HPDE6-E6E7 (cell line): Measurements from ENCODE around the gene AP4B1.
"Not testable (repeated sequence)": the region's sequence is repeated elsewhere in the genome, so short reads cannot be mapped to it uniquely, and the experiment has no call there.

Source experiments
- DNase-seq: peaks from one replicate; pipeline ENCODE4 v3.0.0; 2011; ENCODE audit warnings: missing footprints; ENCODE audit errors: extremely low spot score

AP4B1 gene

DNA sequence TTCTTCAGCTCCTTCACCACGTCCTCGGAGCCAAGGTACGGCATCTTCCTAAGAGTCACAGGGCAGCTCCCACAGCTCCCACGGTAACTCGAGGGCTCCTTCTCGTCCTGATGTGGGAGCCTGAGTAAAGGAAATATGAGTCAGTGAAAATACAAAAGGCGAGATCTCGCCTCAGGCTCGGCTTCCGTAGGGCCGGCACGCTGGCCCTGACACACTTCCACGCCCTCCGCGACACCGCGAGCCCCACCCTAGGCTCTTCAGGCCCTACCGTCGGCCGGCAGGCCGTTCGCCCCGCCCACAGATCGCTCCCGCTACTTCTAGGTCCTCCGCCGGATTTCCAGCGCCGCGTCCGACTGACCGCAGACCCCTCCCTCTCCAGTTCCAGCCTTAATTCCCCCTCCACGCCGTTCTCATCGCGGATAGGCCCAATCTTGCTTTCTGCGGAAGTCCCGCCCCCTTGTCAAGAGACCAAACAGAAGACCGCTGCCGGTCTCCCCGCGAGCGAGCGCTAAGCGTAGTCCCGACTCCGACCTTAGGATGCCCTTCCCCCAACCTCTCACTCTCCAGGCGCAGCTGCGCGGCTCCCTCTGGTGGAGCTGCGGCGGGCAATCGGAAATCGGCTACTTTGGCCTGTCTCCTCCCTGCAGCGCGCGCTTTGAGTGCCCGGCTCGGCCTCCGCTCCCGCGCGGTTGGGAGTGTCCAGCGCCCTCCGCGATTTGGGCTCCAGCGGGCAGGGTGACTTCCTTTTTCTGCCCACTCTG lies at the start of gene AP4B1, which contains the start of gene DCLRE1B:
Gene AP4B1, minus strand, starts transcription at position 126 of the 761 bp plus-strand sequence. Its CDS starts 82 bp downstream, at position 44.
Gene DCLRE1B, plus strand, starts transcription at position 653 of the 761 bp plus-strand sequence. CDS start 261 bp downstream, outside the sequence.
- DNase-seq = peak; percentile 98

DNA sequence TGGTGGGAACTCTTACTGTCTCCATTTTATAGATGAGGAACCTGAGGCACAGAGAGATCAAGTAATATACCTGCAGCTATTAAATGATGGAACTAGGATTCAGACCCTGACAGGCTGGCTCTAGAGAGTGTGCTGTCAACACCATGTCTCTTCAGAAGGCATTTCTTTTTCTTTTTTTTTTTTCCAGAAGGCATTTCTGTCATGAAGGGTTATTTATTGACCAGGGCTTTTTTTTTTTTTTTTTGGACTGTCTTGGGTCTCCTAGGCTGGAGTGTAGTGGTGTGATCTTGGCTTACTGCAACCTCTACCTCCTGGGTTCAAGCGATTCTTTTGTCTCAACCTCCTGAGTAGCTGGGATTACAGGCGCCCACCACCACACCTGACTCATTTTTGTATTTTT lies 47.1 kb upstream of the AP4B1 start:
- no peak for DNase-seq

DNA sequence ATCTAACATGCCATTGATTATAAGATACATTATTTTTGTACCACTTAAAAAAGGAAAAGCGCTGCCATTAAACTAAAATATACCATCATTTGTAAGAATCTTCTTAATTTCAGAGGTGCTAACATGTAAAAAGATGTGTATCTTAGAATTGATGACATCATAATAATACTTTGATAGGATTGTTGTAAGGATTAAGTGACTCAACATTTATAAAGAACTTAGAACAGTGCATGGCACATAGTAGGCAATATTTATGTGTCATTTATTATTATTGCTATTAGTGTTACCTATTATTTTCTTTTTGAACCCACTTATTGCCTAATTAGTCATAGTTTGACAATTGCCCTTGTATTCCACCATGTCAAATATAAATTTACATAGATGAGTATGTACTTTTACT lies 46.3 kb upstream of the AP4B1 start:
- DNase-seq = no peak

DNA sequence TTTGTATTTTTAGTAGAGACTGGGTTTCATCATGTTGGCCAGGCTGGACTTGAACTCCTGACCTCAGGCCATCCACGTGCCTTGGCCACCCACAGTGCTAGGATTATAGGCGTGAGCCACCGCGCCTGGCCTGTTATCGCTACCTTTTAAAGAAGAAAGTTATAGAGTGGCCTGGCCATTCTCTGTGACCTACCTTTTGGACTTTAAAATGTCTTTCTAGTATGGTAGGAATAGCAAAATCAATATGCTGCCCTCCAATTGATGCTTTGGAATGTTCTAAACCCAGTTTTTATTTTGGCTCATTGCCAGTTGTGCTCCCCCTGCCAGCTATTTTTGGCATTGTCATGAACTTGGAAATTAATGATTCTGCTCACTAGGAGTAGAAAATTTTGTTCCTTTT lies 44.4 kb upstream of the AP4B1 start:
- DNase-seq = no peak

DNA sequence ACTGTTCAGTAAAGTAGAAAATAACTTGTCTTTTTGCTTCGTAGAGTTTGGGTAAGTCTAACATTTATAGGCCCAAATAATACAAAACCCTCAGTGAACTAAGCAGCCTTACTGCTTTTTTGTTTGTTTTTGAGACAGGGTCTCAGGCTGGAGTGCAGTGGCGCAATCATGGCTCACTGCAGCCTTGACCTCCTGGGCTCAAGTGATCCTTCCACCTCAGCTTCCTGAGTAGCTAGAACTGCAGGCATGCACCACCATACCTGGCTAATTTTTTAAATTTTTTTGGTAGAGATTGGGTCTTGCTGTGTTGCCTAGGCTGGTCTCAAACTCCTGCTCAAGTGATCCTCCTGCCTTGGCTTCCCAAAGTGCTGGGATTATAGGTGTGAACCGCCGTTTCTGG lies 43.6 kb upstream of the AP4B1 start:
- DNase-seq = not testable (repeated sequence)

DNA sequence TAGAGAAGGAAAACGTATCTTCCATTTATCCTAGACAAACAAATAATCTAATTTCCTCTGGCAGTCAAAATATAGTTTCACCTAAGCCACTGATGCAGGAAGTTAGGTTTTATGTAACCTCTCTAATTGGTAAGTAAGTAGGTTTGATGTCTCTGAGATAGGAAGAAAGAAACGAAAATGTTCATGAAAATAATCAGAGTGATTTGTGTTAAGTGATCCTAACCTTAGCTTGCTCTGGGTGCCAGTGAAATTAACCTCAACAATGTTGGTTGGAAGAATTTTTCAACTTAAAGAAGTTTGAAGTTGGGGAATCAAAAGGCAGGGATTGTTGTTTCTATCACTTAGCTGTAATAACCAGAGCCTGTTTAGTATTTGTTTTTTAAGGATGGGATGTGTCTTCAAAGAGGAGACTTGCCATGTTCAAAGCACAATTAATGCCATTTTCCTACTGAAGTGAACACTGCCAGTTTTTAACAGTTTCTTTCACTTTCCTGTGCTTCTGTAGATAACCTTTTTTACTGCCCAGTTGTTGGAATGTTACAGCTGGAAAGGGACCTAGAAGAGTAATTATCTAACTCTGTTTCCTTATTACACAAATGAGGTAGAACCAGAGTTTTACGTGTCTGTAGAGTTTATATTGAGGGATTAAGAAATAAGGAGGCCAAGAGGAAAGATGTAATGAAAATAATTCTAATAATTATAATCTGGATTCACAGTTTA lies 42.9 kb upstream of the AP4B1 start:
- no peak for DNase-seq

DNA sequence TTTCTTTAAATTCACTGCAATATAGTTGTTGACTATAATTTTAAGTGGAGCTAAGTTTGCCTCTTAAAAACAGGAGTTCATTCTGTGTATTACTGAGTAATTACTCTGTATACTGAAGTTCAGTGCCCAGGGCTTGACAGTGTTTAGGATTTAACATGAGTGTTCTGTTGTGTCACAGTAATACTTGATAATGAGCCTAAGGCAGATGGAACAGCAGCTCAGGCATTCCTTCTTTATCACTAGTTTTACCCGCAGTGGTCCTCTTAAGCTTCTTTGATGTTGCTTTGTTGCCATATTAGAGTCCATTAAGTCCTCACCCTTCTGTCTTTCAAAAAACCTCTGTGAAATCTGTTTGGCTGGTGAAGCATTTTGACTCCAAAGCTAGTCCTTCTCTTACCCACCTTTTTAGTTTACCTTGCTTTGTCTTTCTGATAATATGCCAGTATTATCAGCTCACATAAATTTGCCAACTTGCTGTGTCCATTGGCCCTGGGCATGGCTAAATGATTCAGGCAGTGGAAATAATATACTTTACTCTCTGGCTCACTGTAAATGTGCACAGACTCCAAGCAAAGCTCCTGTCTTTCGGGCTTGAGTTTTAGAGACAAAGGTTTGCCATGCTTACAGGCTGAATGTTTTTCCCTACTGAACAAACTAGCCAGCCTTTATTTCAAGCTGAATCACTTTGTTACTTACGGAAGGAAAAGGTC lies 42.2 kb upstream of the AP4B1 start:
- DNase-seq = no peak

DNA sequence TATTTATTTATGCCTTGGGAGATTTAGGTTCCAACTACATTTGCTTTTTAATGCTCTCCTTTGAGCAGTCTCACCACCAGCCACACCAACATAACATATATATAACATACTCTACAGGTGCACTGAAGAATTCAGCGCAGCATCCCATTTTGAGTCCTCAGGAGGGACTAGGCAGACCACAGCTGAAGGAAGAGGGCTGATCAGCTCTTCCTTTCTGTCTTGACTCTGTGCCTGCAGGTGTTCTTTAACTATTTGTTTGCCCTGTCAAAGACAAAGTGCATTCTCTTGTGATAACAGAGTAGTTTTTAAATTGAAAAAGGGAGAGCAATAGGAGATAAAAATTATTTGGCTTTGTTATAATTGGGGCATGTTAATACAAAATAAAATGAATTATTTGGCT lies 41.5 kb upstream of the AP4B1 start:
- no peak for DNase-seq

DNA sequence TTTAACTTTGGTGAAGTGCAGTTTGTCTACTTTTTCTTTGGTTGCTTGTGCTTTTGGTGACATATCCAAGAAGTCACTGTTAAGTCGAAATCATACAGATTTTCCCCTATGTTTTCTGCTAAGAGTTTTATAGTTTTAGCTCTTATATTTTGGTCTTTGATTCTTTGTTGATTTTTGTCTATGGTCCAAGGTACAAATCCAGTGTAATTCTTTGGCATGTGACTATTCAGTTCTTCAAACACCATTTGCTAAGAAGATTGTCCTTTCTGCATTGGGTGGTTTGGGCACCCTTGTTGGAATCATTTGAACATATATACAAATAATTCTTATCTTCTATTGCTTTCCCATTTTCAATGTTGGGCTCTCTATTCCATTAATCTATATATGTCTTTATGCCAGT lies 40.7 kb upstream of the AP4B1 start:
- no peak for DNase-seq

DNA sequence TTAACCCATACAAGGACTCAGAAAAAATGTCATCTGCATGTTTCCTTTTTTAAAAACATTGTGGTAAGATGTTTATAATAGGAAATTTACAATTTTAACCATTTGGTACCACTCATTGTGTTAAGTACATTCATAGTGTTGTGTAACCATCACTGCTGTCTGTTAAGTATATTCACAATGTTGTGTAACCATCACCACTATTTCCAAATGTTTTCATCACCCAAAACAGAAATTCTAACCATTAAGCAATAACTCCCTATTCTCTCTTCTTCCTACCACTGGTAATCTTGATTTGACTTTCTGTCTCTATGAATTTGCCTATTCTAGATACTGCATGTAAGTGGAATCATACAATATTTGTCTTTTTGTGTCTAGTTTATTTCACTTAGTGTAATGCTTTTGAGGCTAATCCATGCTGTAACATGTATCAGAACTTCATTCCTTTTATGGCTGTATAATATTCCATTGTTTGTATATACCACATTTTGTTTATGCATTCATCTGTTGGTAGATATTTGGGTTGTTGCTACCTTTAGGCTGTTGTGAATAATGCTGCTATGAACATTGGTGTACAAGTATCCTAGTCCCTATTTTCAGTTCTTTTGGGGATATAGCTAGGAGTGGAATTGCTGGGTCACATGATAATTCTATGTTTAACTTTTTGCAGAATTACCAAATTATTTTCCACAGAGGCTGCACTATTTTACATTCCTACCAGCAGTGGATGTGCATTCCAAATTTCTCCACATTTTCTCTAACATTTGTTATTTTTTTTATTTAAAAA lies 38.6 kb upstream of the AP4B1 start:
- no peak for DNase-seq

DNA sequence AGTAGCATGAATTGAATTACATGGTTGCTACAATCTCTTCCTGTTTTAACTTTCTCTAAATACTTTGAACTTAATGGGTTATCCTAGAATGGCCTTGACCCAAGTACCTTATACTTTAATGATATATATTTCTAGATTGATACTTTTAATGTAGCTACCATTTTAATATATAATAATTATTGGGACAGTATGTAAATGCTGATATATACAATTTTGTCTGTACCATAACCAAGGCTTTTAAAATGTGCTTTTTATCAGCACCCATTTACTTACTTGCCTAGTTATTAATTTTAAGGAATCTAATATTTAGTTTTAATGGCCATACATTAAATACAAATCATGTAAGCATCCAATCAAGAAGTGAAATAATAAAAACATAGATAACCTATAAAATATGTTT lies 37.9 kb upstream of the AP4B1 start:
- DNase-seq = no peak

DNA sequence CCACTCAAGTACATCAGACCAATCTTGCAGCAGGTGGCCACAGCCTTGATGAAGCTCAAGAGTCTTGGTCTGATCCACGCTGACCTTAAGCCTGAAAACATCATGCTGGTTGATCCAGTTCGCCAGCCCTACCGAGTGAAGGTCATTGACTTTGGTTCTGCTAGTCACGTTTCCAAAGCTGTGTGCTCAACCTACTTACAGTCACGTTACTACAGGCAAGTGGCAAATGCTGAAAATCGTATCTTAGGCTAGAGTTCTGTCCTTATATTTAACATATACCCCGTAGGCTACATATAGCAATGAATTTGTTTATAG lies 36.6 kb upstream of the AP4B1 start:
- no peak for DNase-seq

DNA sequence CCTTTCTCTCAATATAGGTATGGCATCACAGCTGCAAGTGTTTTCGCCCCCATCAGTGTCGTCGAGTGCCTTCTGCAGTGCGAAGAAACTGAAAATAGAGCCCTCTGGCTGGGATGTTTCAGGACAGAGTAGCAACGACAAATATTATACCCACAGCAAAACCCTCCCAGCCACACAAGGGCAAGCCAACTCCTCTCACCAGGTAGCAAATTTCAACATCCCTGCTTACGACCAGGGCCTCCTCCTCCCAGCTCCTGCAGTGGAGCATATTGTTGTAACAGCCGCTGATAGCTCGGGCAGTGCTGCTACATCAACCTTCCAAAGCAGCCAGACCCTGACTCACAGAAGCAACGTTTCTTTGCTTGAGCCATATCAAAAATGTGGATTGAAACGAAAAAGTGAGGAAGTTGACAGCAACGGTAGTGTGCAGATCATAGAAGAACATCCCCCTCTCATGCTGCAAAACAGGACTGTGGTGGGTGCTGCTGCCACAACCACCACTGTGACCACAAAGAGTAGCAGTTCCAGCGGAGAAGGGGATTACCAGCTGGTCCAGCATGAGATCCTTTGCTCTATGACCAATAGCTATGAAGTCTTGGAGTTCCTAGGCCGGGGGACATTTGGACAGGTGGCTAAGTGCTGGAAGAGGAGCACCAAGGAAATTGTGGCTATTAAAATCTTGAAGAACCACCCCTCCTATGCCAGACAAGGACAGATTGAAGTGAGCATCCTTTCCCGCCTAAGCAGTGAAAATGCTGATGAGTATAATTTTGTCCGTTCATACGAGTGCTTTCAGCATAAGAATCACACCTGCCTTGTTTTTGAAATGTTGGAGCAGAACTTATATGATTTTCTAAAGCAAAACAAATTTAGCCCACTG lies 36.0 kb upstream of the AP4B1 start:
- DNase-seq = no peak

DNA sequence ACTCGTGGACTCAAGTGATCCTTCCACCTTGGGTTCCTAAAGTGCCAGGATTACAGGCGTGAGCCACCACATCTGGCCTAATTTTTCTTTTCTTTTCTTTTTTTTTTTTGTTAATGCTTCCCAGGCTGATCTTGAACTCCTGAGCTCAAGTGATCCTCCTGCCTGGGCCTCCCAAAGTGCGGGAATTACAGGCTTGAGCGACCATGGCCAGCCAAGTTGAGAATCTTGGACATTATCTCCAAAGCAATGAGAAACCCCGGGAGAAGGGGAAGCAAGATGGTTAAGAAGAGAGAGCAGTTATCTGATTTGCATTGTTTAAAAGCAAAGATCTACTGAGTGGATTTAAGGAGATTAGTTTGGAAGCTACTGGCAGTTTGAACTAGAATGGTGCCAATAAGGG lies 33.6 kb upstream of the AP4B1 start:
- DNase-seq = no peak

DNA sequence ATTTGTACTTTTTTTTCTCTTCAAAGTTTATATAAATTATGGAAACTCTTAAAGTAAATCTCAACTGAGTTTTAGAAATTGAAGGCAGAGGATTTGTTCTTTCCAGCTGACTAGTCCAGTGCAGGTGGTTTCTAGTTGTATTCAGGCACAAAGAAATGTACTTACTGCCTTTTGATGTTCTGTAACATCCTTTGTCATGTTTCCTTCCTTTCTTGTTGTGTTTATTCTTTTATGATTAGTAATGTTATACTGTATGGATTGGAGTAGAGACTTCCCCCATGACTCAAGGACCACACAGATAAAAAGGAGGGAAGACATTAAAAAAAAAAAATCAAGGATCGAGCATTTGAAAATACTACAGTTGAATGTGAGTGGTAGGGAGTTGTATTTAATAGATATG lies 32.5 kb upstream of the AP4B1 start:
- DNase-seq = no peak

DNA sequence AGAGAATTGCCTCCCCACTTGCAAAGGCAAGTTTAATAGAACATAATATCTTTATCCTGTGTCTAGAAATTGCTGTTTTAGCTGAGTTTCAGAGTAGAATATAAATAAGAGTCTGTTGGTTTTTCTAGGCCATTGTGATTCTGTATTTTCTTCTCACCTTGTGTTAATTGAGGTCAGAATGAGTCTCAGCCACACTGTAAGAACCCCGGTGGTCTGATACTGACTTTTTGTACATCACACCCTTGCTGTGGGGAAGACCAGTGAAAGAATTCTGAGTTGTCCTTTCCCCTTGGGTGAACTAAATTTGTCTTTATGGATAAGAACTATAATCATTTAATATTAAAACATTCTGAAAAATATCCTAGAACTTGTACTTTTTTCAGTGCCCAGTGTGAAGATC lies 31.4 kb upstream of the AP4B1 start:
- DNase-seq = no peak

DNA sequence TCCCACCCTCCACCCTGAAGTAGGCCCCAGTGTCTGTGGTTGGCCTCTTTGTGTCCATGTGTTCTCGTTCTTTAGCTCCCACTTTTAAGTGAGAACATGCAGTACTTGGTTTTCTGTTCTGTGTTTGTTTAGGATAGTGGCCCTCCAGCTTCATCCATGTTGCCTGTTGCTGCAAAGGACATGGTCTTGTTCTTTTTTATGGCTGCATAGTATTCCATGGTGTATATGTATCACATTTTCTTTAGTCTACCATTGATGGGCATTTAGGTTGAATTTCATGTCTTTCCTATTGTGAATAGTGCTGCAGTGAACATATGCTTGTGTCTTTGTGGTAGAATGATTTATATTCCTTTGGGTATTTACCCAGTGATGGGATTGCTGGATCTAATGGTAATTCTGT lies 30.6 kb upstream of the AP4B1 start:
- no peak for DNase-seq

DNA sequence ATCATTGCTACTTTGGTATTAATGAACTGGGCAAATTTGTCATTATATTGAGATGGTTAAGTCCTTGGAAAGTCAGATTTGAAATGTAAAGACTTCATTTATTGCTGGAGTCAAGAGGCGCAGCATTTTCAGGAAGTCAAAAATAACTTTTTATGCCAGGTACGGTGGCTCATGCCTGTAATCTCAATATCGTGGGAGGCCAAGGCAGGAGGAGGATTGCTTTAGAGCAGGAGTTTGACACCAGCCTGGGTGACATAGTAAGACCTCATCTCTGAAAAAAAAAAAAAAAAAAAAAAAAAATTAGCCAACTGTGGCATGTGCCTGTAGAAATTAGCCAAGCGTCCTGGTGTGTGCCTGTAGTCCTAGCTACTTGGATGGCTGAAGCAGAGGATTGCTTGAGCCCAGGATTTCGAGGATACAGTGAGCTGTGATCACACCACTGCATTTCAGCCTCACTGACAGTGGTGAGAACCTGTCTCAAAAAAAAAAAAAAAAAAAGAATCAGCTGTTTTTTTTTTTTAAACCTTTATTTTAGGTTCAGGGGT lies 30.0 kb upstream of the AP4B1 start:
- DNase-seq = no peak

DNA sequence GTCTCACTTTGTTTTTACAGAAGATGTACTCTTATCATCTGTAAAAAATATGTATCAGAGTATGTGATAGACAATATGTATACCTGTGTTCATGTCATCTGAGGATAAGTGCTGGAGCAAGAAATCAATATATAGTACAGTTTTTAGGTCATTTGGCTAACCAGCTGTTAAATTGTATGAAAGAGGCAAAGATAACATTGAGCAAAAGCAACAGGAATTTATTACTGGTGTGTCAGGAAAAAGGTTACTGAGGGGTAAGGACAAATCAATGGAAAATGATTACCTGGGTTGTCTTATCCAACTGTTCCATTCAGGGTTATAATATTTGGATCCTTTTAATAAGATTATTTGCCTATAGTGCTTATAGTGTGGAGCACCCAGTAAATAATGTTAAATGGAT lies 29.4 kb upstream of the AP4B1 start:
- DNase-seq = no peak

DNA sequence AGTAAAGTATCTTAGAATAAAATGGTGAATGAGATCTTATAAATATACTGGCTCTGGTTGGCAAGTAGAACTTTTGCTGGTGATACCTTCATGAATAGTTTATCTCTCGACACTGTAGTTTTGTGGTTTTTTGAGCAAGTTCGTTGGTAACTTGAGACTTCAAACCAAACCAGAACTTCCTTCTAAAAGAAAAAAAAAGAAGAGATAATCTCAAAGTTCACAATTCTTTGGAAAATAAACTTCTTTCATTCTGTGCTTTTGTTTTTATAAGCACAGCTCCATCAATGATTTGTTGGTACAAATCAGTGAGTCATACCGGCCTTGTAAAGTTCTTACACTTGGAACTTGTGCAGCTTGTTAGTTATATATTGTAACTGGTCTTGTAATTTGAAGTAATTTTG lies 26.9 kb upstream of the AP4B1 start:
- DNase-seq = no peak
